Nephron (organoid): ENCODE data around the gene AHI1.

Experiments used
- H3K27ac Mint-ChIP-seq, 3 experiments: 2 replicates each; pipeline ENCODE4 v1.8.0; 2020; ENCODE audit warnings: mixed read lengths in 3 of 3, mild to moderate bottlenecking in 2 of 3, moderate library complexity in 1 of 3
- H3K27me3 Mint-ChIP-seq: 2 replicates; pipeline ENCODE4 v1.8.0; 2021; ENCODE audit warnings: low read depth, mild to moderate bottlenecking, moderate library complexity, mixed read lengths
- H3K36me3 Mint-ChIP-seq: 2 replicates; pipeline ENCODE4 v1.8.0; 2020; ENCODE audit warnings: low read depth, mixed read lengths
- H3K4me1 Mint-ChIP-seq: 2 replicates; pipeline ENCODE4 v1.8.0; 2020; ENCODE audit warnings: mixed read lengths
- H3K4me3 Mint-ChIP-seq, 3 experiments: 2 replicates each; pipeline ENCODE4 v1.8.0; 2020; ENCODE audit warnings: mild to moderate bottlenecking in 3 of 3, mixed read lengths in 3 of 3, moderate library complexity in 2 of 3
- H3K9me3 Mint-ChIP-seq: 2 replicates; pipeline ENCODE4 v1.8.0; 2020; ENCODE audit warnings: mixed read lengths
- CTCF ChIP-seq, 3 experiments: fragments of 200-600 bp; sonication (generic); IDR thresholded peaks; one replicate each; pipeline ENCODE4 v1.5.0; 2021; ENCODE audit warnings: antibody characterized with exemption in 3 of 3; ENCODE audit not compliant: unreplicated experiment in 3 of 3

The AHI1 gene

GRCh38 chr6:135504734-135505133 is 7.2 kb upstream of the AHI1 start:
- no peaks in the 10 kb centered on the region for H3K27me3 Mint-ChIP-seq
- H3K4me3 Mint-ChIP-seq: no peak overlapping the region
- no peaks in the 10 kb centered on the region for H3K9me3 Mint-ChIP-seq
- peaks cover 18% of the 10 kb centered on the region for H3K4me1 Mint-ChIP-seq
- TF ChIP-seq CTCF (IDR thresholded peaks at IDR 0.05; ENCODE audit: unreplicated experiment in 3 of 3): no peak
- peak overlapping the region in 2 of 3 experiments; percentile 4 to 6 for H3K27ac Mint-ChIP-seq
- H3K36me3 Mint-ChIP-seq: no peaks in the 10 kb centered on the region

- Mint-ChIP-seq H3K27me3 (no peaks in the 10 kb centered on the region), H3K4me3 (no peak overlapping the region)
Measured at GRCh38 chr6:135503703-135504475, 6.3 kb upstream of the AHI1 start.

GRCh38 chr6:135499441-135500340 is 2.2 kb upstream of the AHI1 start:
- no peaks in the 10 kb centered on the region for H3K27me3 Mint-ChIP-seq
- H3K4me3 Mint-ChIP-seq: no peak overlapping the region

More at GRCh38 chr6:135503703-135504475, 6.3 kb upstream of the AHI1 start:
- no peaks in the 10 kb centered on the region for H3K36me3 Mint-ChIP-seq
- peaks cover 18% of the 10 kb centered on the region for H3K4me1 Mint-ChIP-seq
- no peaks in the 10 kb centered on the region for H3K9me3 Mint-ChIP-seq
- H3K27ac Mint-ChIP-seq: no peak overlapping the region
- no peak for TF ChIP-seq CTCF (IDR thresholded peaks at IDR 0.05; ENCODE audit: unreplicated experiment in 3 of 3)

GRCh38 chr6:135498185-135498841 is 773 bp upstream of the AHI1 start:
- TF ChIP-seq CTCF (IDR thresholded peaks at IDR 0.05; ENCODE audit: unreplicated experiment in 3 of 3): no peak
- H3K27me3 Mint-ChIP-seq: no peaks in the 10 kb centered on the region

More at GRCh38 chr6:135499441-135500340, 2.2 kb upstream of the AHI1 start:
- Mint-ChIP-seq H3K36me3 (peaks cover 6% of the 10 kb centered on the region), H3K27ac (no peak overlapping the region), H3K4me1 (peaks cover 15% of the 10 kb centered on the region), H3K9me3 (no peaks in the 10 kb centered on the region)
- no peak for TF ChIP-seq CTCF (IDR thresholded peaks at IDR 0.05; ENCODE audit: unreplicated experiment in 3 of 3)

GRCh38 chr6:135496800-135497411 is 634 bp downstream of the AHI1 start:
- Mint-ChIP-seq H3K4me3 (no peak overlapping the region), H3K9me3 (no peaks in the 10 kb centered on the region), H3K4me1 (peaks cover 17% of the 10 kb centered on the region), H3K36me3 (peaks cover 13% of the 10 kb centered on the region), H3K27ac (no peak overlapping the region), H3K27me3 (no peaks in the 10 kb centered on the region)
- TF ChIP-seq CTCF (IDR thresholded peaks at IDR 0.05; ENCODE audit: unreplicated experiment in 3 of 3): no peak

More at GRCh38 chr6:135498185-135498841, 773 bp upstream of the AHI1 start:
- H3K4me1 Mint-ChIP-seq: peaks cover 17% of the 10 kb centered on the region
- H3K27ac Mint-ChIP-seq: no peak overlapping the region
- no peaks in the 10 kb centered on the region for H3K9me3 Mint-ChIP-seq
- H3K4me3 Mint-ChIP-seq: no peak overlapping the region
- peaks cover 9% of the 10 kb centered on the region for H3K36me3 Mint-ChIP-seq
